ENCODE results near the gene TMEM8B. TPM values are rescaled to one million over a fixed set of nuclear protein-coding genes. Genes with fewer than 3 reads are reported as not detected.

Gene TMEM8B
- total and polyA plus RNA-seq, 2 of the 8 experiments (the other 6 are each of a cell fraction or from before 2014, with no cell fraction given): 7.5 to 10.4 TPM

GRCh38 chr9:35910613-35911359, 81.8 kb downstream of the TMEM8B start (continued):
- TF ChIP-seq CTCF (IDR thresholded peaks at IDR 0.05; ENCODE audit: control extremely low read depth in 1 of 3, insufficient read depth in 1 of 3, low read depth in 1 of 3, low read length in 3 of 3) (peak; percentile 47 to 64 (median 56)), CEBPB (IDR thresholded peaks at IDR 0.05; ENCODE audit: low read depth, low read length) (no peak)
